DMS153 (cell line): ENCODE data around the gene PAIP1.
"Not testable (repeated sequence)": the region's sequence is repeated elsewhere in the genome, so short reads cannot be mapped to it uniquely, and the experiment has no call there.

Experiments used
- DNase-seq: peaks from one replicate; lab custom pipeline; 2025; lab: John Stamatoyannopoulos, UW

The PAIP1 gene

GRCh38 chr5:43520615-43521014 is 36.3 kb downstream of the PAIP1 start:
- no peak for DNase-seq

- DNase-seq, result no peak
These were observed 41.2 kb downstream of the PAIP1 start for GRCh38 chr5:43515678-43516048.

- peak; percentile 97 for DNase-seq
These were observed 41.8 kb downstream of the PAIP1 start, which contains the start of gene C5orf34 for GRCh38 chr5:43514816-43515677. TSS of gene C5orf34 (minus strand) at chr5:43515148. CDS start at chr5:43509339, 5,809 bp downstream.

GRCh38 chr5:43514471-43514815 is 42.4 kb downstream of the PAIP1 start:
- no peak for DNase-seq

- DNase-seq, result no peak
These were observed 42.9 kb downstream of the PAIP1 start for GRCh38 chr5:43514025-43514424.

- not testable (repeated sequence) for DNase-seq
These were observed 45.8 kb downstream of the PAIP1 start for GRCh38 chr5:43511062-43511461.

- no peak for DNase-seq
These were observed 58.3 kb downstream of the PAIP1 start for GRCh38 chr5:43498581-43498980.

- DNase-seq, result no peak
These were observed 59.4 kb downstream of the PAIP1 start for GRCh38 chr5:43497311-43498104.

GRCh38 chr5:43491326-43491725 is 65.6 kb downstream of the PAIP1 start:
- no peak for DNase-seq

GRCh38 chr5:43486353-43486752 is 70.5 kb downstream of the PAIP1 start:
- no peak for DNase-seq

- DNase-seq, result no peak
These were observed 71.5 kb downstream of the PAIP1 start for GRCh38 chr5:43485406-43485805.

- peak; percentile 80 for DNase-seq
These were observed 72.6 kb downstream of the PAIP1 start for GRCh38 chr5:43484106-43484849.

- DNase-seq, result peak; percentile 88
These were observed 73.4 kb downstream of the PAIP1 start, which contains the start of gene TMEM267 for GRCh38 chr5:43483298-43484105. TSS of gene TMEM267 (minus strand) at chr5:43483865. CDS start at chr5:43453969, 29,896 bp downstream.

- DNase-seq, result no peak
These were observed 74.2 kb downstream of the PAIP1 start for GRCh38 chr5:43482490-43483297.
